ENCODE measurements around the gene RUBCNL. TPM values are rescaled to one million over a fixed set of nuclear protein-coding genes. Genes with fewer than 3 reads are reported as not detected.

RUBCNL gene
- polyA plus RNA-seq, 1 donor (not counting 4 experiments of a cell fraction or from before 2014, with no cell fraction given): 0.12 TPM

GRCh38 chr13:46343279-46343994, 43.6 kb downstream of the RUBCNL start:
- no peak for TF ChIP-seq EZH2 (IDR thresholded peaks at IDR 0.05; ENCODE audit: low read length)
- TF ChIP-seq, protein P1, sequence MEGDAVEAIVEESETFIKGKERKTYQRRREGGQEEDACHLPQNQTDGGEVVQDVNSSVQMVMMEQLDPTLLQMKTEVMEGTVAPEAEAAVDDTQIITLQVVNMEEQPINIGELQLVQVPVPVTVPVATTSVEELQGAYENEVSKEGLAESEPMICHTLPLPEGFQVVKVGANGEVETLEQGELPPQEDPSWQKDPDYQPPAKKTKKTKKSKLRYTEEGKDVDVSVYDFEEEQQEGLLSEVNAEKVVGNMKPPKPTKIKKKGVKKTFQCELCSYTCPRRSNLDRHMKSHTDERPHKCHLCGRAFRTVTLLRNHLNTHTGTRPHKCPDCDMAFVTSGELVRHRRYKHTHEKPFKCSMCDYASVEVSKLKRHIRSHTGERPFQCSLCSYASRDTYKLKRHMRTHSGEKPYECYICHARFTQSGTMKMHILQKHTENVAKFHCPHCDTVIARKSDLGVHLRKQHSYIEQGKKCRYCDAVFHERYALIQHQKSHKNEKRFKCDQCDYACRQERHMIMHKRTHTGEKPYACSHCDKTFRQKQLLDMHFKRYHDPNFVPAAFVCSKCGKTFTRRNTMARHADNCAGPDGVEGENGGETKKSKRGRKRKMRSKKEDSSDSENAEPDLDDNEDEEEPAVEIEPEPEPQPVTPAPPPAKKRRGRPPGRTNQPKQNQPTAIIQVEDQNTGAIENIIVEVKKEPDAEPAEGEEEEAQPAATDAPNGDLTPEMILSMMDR (optimal IDR thresholded peaks at IDR 0.05 in 1 of 3, IDR thresholded peaks at IDR 0.05 in 1 of 3, conservative IDR thresholded peaks at IDR 0.05 in 1 of 3; ENCODE audit: extremely low read depth in 1 of 3, insufficient read depth in 2 of 3, low read length in 3 of 3): no peak
- no peak overlapping the region for H3K4me2 ChIP-seq (ENCODE audit: control insufficient read depth, extremely low read depth, insufficient read depth, low read depth, low read length)
- no peaks in the 10 kb centered on the region for H3K36me3 ChIP-seq (ENCODE audit: control insufficient read depth in 2 of 2, extremely low read depth in 1 of 2, insufficient read depth in 2 of 2, low read length in 2 of 2)
- no peak overlapping the region for H3K4me3 ChIP-seq (ENCODE audit: control insufficient read depth in 2 of 3, extremely low read depth in 1 of 3, insufficient read depth in 2 of 3, low read depth in 1 of 3, low read length in 3 of 3)
- no peaks in the 10 kb centered on the region for H4K20me1 ChIP-seq (ENCODE audit: control insufficient read depth, extremely low read depth, insufficient read depth, low read length)
- no peak for DNase-seq (ENCODE audit: low read depth, low spot score)
- H3K9me3 ChIP-seq (ENCODE audit: control insufficient read depth, low read depth, low read length): no peaks in the 10 kb centered on the region
- dilution Hi-C loops (cut with MboI; ENCODE audit: extremely low pct_ligation_motif_present, low sequenced_read_pairs): no loop called here
- H3K4me1 ChIP-seq (ENCODE audit: control insufficient read depth, extremely low read depth, insufficient read depth, low read length): peaks cover 3% of the 10 kb centered on the region
- H2AFZ ChIP-seq (ENCODE audit: control insufficient read depth, low read length): no peak overlapping the region
- no peaks in the 10 kb centered on the region for H3K79me2 ChIP-seq (ENCODE audit: control insufficient read depth, insufficient read depth, low read length)
- H3K27me3 ChIP-seq (ENCODE audit: control insufficient read depth, extremely low read depth, insufficient read depth, low read length): no peaks in the 10 kb centered on the region
- no peak for FAIRE-seq
- no peak overlapping the region for H3K27ac ChIP-seq (ENCODE audit: control insufficient read depth, insufficient read depth, low read length)
- H3K9ac ChIP-seq (ENCODE audit: control insufficient read depth, extremely low read depth, insufficient read depth, low read length): no peak overlapping the region
- no peaks in the 10 kb centered on the region for H3K9me1 ChIP-seq (ENCODE audit: control insufficient read depth, extremely low read depth, insufficient read depth, low read length)

DNA sequence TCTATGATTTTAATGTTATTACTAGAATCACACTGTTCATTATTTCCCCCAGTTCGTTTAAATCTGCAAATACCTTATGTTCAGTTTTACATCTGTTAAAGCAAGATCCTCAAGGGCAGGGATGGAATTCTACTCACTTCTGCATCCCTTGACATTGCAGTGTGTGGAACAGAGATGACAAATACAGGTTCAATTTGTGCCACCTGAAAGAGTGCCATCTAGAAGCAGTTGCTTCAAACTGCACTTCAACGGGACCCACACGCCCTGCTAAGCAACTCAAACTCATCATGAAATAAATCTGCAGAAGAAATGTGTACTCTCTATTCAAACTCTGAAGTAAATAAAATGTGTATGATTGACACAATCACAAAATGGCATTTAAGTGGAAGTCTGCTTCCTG, 44.5 kb downstream of the RUBCNL start:
- FAIRE-seq (no peak), DNase-seq (ENCODE audit: low read depth, low spot score) (no peak)
- Histone ChIP-seq H3K36me3 (ENCODE audit: control insufficient read depth in 2 of 2, extremely low read depth in 1 of 2, insufficient read depth in 2 of 2, low read length in 2 of 2) (no peaks in the 10 kb centered on the region), H3K9me3 (ENCODE audit: control insufficient read depth, low read depth, low read length) (no peaks in the 10 kb centered on the region), H4K20me1 (ENCODE audit: control insufficient read depth, extremely low read depth, insufficient read depth, low read length) (no peaks in the 10 kb centered on the region), H3K9ac (ENCODE audit: control insufficient read depth, extremely low read depth, insufficient read depth, low read length) (no peak overlapping the region), H3K4me2 (ENCODE audit: control insufficient read depth, extremely low read depth, insufficient read depth, low read depth, low read length) (no peak overlapping the region), H3K9me1 (ENCODE audit: control insufficient read depth, extremely low read depth, insufficient read depth, low read length) (no peaks in the 10 kb centered on the region), H3K4me1 (ENCODE audit: control insufficient read depth, extremely low read depth, insufficient read depth, low read length) (peaks cover 3% of the 10 kb centered on the region), H3K27me3 (ENCODE audit: control insufficient read depth, extremely low read depth, insufficient read depth, low read length) (no peaks in the 10 kb centered on the region), H3K79me2 (ENCODE audit: control insufficient read depth, insufficient read depth, low read length) (no peaks in the 10 kb centered on the region), H3K27ac (ENCODE audit: control insufficient read depth, insufficient read depth, low read length) (no peak overlapping the region), H2AFZ (ENCODE audit: control insufficient read depth, low read length) (no peak overlapping the region), H3K4me3 (ENCODE audit: control insufficient read depth in 2 of 3, extremely low read depth in 1 of 3, insufficient read depth in 2 of 3, low read depth in 1 of 3, low read length in 3 of 3) (no peak overlapping the region)
- dilution Hi-C loops (cut with MboI; ENCODE audit: extremely low pct_ligation_motif_present, low sequenced_read_pairs): no loop called here
- no peak for TF ChIP-seq EZH2 (IDR thresholded peaks at IDR 0.05; ENCODE audit: low read length)
- TF ChIP-seq, protein P1 (optimal IDR thresholded peaks at IDR 0.05 in 1 of 3, IDR thresholded peaks at IDR 0.05 in 1 of 3, conservative IDR thresholded peaks at IDR 0.05 in 1 of 3; ENCODE audit: extremely low read depth in 1 of 3, insufficient read depth in 2 of 3, low read length in 3 of 3): no peak

All from keratinocyte (primary cell).